GM18511 (cell line): Measurements from ENCODE around the gene ACTL7B.
A peak's percentile ranks its signal among the peaks of the same experiment; 100 is the strongest.
"Not testable (repeated sequence)": the region's sequence is repeated elsewhere in the genome, so short reads cannot be mapped to it uniquely, and the experiment has no call there.

Experiments used
- ATAC-seq: cut with Tn5 transposase; IDR thresholded peaks from one replicate; pipeline ENCODE4 v1.9.1; 2021; ENCODE audit warnings: mild to moderate bottlenecking, moderate library complexity; ENCODE audit not compliant: unreplicated experiment

Gene ACTL7B

DNA sequence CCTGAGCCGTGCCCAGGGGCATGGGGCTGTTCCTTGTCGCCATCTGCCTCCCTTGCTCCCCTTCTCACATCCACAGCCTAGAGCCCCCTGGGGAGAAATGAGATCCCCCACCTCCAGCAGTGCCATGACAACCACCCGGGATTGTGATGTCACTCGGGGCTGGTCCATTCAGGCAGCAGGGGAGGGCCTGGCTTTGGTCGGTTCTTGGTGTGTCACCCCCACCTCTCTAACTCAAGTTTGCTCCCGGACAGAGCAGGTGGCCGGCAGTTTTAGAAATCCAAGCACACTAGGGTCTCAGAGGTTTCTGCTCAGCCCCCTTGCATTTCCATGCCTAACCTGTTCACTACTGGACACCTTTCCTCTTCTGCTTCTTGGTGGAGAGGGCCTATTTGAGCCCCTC lies at the start of gene ACTL7B:
TSS of gene ACTL7B (minus strand) at position 99 of the 400 bp plus-strand sequence. CDS start at position 43, 56 bp downstream.
- ATAC-seq: no peak

GRCh38 chr9:108905494-108905893 lies 49.7 kb upstream of the ACTL7B start:
- no peak for ATAC-seq

GRCh38 chr9:108904161-108904560 lies 48.4 kb upstream of the ACTL7B start:
- ATAC-seq: no peak

- no peak for ATAC-seq
These were observed 47.8 kb upstream of the ACTL7B start for GRCh38 chr9:108903420-108904103.

DNA sequence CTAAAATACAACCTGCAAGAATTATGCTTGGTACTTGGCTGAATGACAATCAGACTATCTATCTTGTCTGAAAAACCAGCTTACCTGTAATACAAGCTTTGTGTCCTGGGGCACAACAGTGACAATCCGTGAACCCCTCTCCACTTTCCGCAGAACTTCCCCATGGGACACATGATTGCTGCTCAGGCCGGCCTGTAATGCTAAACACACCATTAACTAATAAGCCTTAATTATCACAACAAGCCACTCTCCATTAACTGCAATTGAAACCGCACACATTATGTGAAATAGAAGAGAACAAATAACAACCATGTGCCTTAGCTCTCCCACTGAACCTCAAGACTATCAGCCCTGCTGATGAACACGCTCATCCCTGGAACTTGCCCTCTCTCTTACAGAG lies 44.4 kb upstream of the ACTL7B start:
- ATAC-seq: no peak

DNA sequence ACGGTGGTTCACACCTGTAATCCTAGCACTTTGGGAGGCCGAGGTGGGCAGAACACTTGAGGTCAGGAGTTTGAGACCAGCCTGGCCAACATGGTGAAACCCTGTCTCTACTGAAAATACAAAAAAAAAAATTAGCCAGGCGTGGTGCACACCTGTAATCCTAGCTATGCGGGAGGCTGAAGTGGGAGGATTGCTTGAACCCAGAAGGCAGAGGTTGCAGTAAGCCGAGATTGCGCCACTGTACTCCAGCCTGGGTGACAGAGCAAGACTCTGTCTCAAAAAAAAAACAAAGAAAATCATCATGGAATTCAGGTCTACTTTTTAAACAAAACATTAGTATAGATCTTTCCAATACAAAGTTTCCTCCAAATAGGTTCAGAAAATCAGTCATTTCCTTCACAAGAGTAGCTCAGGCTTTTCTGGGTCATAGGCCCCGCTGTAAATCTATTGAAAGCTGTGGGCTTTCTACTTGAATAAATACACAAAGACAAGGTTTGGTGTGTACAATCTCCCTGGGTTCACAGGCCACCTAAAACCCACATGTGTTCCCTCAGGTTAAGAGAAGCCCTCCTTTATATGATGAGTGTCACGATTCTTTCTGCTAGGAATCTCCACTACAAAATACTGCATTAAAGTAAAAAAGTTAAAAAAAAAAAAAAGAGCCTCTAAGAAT lies 43.4 kb upstream of the ACTL7B start:
- not testable (repeated sequence) for ATAC-seq

DNA sequence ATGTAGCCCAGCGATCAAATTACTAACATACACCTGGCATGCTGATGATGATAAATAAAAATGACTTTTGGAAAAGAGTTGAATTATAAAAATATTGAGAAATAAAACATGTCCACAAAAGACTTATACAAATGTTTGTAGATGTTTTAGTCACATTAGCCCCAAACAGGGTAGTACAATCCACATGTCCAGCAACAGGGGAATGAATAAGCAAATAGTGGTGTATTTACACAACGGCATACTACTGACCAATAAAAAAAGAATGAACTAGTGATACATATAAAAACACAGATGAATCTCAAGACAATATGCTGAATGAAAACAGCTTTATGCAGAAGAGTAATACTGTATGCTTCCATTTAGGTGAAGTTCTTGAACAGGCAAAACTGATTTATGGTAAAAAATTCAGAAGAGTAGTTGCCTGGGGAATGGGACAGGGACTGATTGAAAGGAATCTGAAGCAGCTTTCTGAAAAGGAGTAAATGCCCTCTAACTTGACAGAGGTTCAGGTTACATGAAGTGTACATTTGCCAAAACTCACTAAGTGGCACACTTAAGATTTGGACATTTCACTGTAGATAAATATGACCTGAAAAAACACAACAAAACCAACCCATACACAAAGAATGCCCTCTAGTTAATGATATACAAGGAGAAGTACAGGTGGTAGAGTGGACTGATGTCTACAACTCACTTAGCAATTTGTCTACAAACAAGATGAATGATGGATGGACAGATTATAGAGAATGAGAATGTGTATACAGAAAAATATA lies 41.7 kb upstream of the ACTL7B start:
- ATAC-seq: no peak

GRCh38 chr9:108894225-108894997 lies 38.6 kb upstream of the ACTL7B start:
- no peak for ATAC-seq

DNA sequence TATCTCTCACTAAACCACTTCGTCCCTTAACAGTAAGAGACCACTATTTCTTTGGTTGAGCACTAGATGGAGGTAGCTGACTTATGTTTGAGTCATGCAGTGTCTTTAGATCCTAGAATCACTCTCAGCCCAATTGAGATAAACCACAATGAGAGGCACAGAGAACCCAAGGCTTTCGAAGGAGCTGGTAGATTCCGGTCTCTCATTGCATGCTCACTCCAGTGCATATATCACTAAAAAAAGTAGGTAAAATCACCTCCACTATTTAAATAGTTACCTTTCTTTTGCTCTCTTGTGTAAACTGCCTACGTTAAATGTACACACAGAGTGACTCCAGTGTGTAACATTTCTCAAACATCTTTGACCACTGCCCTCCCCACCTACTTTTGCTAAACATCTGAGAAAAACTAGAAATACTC lies 33.9 kb upstream of the ACTL7B start:
- ATAC-seq: no peak

- ATAC-seq: not testable (repeated sequence)
These were observed 30.9 kb upstream of the ACTL7B start for GRCh38 chr9:108886594-108887271.

- ATAC-seq: peak; percentile 100
These were observed 30.0 kb upstream of the ACTL7B start for GRCh38 chr9:108885643-108886348.

DNA sequence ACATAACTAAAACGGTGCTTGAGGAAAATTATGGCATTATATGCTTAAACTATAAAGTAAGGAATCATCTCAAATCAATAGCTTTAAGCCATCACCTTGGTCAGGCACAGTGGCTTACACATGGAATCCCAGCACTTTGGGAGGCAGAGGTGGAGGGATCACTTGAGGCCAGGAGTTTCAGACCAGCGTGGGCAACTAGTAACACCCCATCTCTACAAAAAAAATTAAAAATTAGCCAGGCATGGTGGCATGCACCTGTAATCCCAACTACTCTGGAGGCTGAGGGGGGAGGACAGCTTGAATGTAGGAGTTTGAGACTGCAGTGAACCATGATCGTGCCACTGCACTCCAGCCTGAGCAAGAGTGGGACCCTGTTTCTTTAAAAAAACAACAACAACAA lies 28.9 kb upstream of the ACTL7B start:
- no peak for ATAC-seq

DNA sequence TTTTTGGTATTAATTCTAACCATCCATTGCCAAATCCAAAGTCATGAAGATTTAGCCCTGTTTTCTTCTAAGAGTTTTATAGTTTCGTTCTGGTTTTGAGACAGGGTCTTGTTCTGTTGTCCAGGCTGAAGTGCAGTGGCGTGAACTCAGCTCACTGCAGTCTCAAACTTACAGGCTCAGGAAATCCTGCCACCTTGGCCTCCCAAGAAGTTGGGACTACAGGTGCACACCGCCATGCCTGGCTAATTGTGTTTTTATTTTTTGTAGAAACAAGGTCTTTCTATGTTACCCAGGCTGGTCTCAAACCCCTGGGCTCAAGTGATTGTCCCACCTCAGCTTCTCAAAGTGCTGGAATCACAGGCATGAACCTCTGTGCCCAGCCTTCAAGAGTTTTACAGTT lies 27.3 kb upstream of the ACTL7B start:
- no peak for ATAC-seq

- ATAC-seq: no peak
These were observed 26.5 kb upstream of the ACTL7B start for GRCh38 chr9:108882052-108882888.

GRCh38 chr9:108880738-108881316 lies 25.0 kb upstream of the ACTL7B start:
- ATAC-seq: no peak

DNA sequence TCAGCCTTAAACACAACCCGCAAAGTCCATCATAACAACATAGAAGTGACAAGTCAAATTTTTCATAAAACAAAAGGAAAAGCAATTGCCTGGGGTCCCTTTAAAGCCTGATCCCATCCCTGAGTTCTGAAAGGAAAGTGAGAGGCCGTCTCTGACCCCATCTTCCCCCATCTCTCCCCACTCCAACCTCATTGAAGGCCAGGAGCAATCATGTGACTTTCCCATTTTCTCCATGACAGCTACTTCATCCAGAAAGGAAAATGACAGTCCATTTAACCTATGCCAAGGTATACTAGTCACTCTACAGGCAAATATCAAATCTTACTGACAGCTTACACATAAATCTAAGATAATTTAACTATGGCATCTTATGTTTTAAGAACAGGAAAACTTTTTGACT lies 21.7 kb upstream of the ACTL7B start:
- ATAC-seq: no peak

GRCh38 chr9:108876425-108876824 lies 20.6 kb upstream of the ACTL7B start:
- no peak for ATAC-seq

DNA sequence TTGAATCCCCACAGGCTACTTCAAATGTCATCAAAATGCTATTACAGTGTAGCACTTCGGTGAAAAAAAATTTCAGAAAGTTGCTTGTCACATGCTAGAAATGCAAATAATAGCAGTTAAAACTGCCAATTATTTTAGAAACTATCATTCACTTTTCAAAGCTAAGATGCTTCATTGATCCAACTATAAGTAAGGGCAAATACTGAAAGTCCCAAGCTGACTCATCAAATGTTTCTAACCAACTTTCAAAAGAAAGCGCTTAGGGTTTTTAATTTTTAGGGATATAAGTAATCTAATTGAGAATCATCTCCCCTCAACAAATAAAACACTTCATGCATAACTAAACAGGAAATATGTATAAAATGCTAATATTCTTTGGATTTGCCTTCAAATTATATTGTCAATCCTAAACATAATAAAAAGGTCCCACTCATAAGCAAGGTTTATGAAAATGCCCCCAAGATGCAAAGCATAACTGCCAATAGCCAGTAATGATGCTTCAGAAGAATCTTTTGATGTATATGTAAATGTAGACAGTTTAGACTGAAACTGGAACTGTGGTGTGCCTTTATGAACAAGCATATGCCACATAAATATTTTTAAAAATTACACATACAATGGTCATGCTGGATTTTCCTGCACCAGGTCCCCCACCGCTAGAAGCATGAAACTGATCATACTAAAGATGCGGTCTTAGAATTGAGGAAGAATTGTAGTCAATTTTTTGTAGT lies 18.4 kb upstream of the ACTL7B start:
- no peak for ATAC-seq
